Daoy (cell line): Measurements from ENCODE around the gene AFDN. TPM values are rescaled to one million over a fixed set of nuclear protein-coding genes. Genes with fewer than 3 reads are reported as not detected.

Experiments
- DNase-seq: peaks from one replicate; pipeline ENCODE4 v3.0.0-alpha.2; 2015; ENCODE audit warnings: low read depth
- total RNA-seq: library from RNA; depleted of rRNA; stranded (reverse); fragments of >200 nt; shearing (Covaris generic); gene quantifications from 2 replicates; pipeline ENCODE4 v1.2.3, GENCODE V29; 2014

Gene AFDN
- total RNA-seq, 1 experiment from 2014 or later, result 19.5 TPM

GRCh38 chr6:167794161-167795157, 32.3 kb upstream of the AFDN start:
- no peak for DNase-seq

- DNase-seq, result no peak
Measured at GRCh38 chr6:167795321-167795811, 31.3 kb upstream of the AFDN start.

- no peak for DNase-seq
Measured at GRCh38 chr6:167795874-167796191, 30.9 kb upstream of the AFDN start.

- DNase-seq, result no peak
Measured at GRCh38 chr6:167796192-167796981, 30.3 kb upstream of the AFDN start.

- DNase-seq, result no peak
Measured at GRCh38 chr6:167797011-167797471, 29.7 kb upstream of the AFDN start.

GRCh38 chr6:167797476-167798265, 29.0 kb upstream of the AFDN start:
- DNase-seq, result no peak

- DNase-seq, result no peak
Measured at GRCh38 chr6:167798453-167798852, 28.3 kb upstream of the AFDN start.

GRCh38 chr6:167799033-167799821, 27.5 kb upstream of the AFDN start:
- DNase-seq, result no peak

GRCh38 chr6:167800549-167800948, 26.2 kb upstream of the AFDN start:
- no peak for DNase-seq

- DNase-seq, result no peak
Measured at GRCh38 chr6:167801263-167801662, 25.4 kb upstream of the AFDN start.

- no peak for DNase-seq
Measured at GRCh38 chr6:167802339-167802738, 24.4 kb upstream of the AFDN start.

GRCh38 chr6:167803816-167804215, 22.9 kb upstream of the AFDN start:
- no peak for DNase-seq

GRCh38 chr6:167804281-167805013, 22.3 kb upstream of the AFDN start:
- no peak for DNase-seq

GRCh38 chr6:167805349-167806060, 21.2 kb upstream of the AFDN start:
- no peak for DNase-seq

- no peak for DNase-seq
Measured at GRCh38 chr6:167806061-167806700, 20.5 kb upstream of the AFDN start.

- no peak for DNase-seq
Measured at GRCh38 chr6:167807200-167807599, 19.5 kb upstream of the AFDN start.

GRCh38 chr6:167807756-167808155, 19.0 kb upstream of the AFDN start:
- no peak for DNase-seq

- no peak for DNase-seq
Measured at GRCh38 chr6:167811040-167811439, 15.7 kb upstream of the AFDN start.
